ENCODE measurements around the gene KCNH1.

The KCNH1 gene

DNA sequence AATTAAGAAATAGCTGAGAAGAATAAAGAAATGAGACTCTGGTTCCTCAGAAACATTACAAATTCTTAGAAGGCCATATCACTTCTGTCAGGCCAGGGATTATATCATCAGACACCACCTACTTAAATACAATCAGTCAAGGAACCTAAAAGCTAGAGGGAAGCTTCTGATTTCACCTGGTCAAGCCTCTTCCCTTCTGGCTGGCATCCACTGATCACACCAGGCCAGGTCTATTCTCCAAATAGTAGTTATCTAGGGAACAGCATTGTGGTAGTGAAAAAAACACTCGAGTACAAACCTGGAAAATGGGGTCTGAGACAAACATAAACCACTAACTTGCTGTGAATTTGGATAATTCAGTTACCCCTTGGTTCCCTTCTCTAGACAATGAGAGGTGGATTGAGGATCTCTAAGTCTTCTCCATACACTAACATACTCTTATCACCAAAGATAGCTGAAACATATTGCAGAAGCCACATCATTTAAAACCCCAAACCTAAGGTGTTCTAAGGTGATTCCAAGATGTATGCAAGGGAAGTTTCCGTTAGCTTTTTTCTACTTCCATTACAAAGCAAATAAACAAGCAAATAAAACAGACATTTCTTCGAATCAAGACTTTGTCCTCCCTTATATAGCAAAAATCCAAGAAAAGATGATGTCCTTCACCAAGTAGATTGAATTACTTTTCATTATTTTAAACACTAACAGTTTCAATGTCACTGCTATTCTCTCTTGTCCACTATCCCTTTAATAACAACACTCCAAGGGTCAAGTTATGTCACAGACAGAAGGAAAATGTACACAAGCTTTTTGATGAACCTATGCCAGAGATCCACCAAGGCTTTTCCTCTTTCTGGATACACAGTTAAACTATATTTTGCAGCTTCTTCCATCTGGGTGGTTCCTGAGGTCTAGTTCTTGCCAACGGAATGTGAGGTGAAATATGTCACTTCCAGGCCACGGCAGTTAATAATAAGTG lies 212.9 kb downstream of the KCNH1 start:
- no peak for DNase-seq (ENCODE audit: low spot score)

DNA sequence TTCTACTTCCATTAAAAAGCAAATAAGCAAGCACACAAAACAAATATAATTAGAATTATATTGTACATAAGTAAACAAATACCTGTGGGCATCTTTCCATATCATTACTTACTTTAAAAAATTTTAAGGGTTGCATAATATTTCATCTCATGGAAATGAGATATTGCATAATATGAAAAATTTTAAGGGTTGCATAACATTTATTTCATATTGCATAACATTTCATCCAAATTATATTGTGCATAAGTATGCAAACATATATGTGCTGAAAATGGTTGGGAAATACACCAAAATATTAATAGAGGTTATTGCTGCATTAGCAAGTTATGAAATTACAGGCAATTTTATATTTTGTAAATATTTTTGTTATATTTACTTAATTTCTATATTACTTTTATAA lies 213.7 kb downstream of the KCNH1 start:
- no peak for DNase-seq (ENCODE audit: low spot score)

DNA sequence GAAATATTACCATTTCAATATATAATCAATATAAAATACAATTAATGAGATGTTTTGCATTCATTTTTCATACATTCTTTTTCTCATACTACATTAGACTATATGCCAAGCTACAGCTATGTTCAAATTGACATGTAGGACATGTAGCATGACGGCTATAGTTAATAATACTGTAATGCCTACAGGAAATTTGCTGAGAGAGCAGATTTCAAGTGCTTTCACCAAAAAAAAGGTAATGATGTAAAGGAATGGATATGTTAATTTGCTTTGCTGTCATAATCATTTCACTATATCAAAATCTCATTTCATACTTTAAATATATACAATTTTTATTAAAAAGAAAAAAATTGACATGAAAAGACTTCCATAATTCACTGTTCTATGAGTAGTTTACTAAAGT lies 215.1 kb downstream of the KCNH1 start:
- no peak for DNase-seq (ENCODE audit: low spot score)

DNA sequence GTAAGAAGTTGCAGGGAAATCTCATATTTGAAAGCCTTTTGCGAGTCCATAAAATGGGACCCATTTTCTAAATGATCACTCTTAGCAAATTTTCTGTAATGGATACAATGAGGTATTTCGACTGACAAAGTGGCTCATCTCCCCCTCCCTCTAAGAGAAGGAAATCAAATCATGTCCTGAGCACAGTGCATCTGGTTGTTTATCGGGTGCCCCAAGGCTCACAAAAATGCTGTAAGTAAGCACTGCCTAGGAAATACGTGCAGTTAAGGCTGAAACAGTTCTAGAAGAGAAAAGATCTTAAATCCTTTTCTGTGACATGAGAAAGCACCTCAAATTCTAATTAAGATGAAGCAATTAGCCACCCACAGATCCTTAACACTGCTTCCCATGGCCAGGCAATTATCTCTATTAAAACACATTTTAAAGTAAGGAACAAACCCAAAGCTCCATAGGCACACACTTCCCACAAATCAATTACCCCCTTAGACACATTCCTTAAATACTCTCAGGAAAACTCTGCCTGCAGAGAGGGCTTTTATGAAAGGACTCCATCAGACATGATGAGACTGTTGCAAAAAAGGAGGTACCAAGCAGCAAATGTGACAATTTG lies 216.3 kb downstream of the KCNH1 start:
- DNase-seq (ENCODE audit: low spot score), result no peak

DNA sequence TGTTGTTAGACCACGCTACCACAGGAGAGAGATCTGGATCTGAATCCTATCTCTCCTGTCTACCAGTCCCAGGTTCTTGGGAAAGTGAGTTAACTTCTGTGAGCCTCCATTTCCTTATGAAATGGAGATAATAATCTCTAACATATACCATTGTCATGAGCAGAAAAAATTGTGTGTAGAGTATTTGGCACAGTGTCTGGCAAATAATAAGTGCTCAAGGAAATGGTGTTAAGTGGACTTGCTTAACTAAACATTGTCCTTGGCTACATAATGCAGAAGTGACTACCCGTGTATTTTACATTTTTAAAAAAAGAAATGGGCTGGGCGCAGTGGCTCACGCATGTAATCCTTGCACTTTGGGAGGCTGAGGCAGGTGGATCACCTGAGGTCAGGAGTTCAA lies 217.4 kb downstream of the KCNH1 start:
- no peak for DNase-seq (ENCODE audit: low spot score)

DNA sequence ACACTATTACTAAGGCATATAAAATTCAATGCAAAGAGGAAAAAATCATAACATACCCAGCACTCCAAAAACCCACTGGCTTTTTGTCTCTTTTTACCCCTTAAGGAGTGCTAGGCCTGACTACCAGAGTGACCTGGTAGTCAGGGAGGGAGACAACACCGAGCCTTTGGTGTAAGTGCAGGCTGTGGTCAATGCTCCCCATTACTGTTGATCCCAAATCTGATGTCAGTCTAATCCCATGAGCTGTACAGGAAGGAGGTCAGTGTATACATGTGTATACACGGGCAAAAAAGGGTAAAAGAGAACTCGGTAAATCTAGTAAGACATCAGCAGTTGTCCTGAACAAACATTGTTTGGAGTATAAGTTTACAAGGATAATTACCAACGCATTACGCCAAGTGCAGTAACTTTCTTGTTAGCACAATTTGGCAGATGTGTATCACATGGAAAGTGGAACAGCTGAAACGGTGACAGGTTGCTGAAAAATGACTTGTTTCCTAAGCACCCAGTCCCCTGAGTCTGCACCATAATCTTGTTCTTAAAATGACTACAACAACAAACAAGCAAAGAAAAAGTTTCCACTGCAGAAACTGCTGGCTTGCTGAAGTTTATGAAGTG lies 217.9 kb downstream of the KCNH1 start:
- DNase-seq (ENCODE audit: low spot score), result no peak

DNA sequence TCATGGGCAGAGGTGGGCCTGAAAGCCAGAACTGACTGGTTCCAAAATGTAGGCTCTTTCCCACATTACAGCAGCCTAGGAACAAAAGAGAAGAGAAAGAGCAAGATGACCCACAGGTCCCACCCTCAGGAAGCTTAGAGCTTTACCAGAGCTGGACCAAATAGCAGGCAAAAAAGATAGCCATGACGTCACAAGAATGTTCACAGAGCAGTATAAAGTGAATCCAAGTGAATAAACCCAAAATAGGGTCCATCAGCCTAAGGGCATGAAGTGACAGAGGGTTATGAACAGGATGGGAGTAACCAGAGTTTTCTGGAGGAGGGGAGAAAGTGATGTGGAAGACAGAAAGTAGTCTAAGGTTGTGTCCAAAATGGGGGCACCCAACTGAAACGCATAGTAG lies 221.2 kb downstream of the KCNH1 start:
- no peak for DNase-seq (ENCODE audit: low spot score)

DNA sequence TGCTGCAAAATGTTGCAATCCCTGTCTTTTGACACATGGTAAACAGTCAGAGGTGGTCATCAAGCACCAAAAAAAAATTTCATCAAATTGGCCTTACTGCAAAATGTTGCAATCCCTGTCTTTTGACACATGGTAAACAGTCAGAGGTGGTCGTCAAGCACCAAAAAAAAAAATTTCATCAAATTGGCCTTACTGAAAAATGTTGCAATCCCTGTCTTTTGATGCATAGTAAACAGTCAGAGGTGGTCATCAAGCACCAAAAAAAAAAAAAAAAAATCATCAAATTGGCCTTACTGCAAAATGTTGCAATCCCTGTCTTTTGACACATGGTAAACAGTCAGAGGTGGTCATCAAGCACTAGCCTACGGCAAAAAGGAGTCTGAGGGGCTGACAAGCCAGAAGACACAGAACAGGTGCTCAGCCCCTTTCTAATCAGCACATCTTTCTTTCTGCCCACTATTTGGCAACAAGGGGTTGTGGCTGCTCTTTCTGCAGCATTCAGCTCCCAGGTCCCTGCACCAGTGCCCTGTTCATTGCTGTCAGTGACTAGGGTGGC lies 223.8 kb downstream of the KCNH1 start:
- DNase-seq (ENCODE audit: low spot score), result no peak

DNA sequence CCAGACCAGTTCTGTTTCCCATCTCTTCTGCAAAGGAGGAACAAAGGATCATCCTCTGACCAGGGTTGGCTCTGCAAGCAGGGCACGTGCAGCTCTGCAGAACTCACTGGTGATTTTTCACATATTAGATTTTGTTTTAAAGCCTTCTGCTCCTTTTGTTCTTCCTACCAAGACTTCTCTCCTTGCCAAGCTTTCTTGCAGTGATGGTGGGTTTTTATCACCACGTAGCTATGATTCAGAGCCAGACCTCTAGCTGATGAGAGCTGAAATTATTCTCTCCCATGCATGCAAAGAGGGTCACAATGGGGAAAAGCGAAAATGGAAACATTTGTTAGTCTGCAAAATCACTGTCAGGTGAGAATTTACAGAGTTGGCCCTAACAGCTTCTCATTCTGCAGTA lies 225.2 kb downstream of the KCNH1 start:
- no peak for DNase-seq (ENCODE audit: low spot score)

DNA sequence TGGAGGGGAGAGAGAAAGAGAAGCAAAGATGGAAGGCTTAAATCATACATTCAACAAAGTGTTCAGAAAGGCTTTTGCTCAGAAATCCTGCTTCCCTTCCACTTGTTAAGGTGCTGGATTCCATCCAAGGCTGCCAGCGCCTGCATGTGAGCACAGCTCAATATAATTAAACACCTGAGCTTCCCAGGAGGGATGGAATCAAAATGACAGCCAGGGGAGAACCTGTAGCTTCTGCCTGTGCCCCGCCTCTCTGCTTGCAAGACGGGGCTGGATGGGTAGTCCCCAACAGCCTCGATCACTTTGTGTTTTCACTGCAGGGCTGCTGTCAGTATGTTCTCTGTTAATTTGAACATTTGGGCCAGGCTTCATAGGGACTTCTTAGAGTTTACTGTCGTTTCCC lies 225.7 kb downstream of the KCNH1 start:
- no peak for DNase-seq (ENCODE audit: low spot score)

DNA sequence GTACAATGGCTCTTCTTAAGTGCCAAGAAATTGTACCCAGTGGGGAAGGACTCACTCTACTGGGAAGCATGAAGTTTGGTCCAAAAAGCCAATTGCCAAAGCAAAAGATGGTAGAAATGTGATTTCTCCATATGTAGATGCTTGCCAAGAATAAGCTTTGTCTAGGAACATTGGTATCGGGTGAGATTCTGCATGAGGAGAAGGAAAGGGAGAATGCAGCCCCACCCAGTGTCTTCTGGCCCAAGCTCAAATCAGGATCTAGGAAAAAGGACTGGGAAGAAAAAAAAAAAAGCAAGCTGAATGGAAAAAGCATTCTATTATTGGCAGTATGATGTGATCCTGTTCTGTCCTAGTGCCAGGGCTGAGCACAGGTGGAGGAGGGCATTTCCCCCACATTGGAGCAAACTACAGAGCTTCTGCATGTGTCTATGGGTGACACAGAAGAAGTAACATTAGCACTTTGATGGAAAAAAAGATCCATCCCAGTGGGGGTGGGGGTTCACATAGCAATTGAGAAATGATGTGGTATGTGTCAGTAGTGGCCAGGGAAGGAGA lies 226.6 kb downstream of the KCNH1 start:
- no peak for DNase-seq (ENCODE audit: low spot score)

DNA sequence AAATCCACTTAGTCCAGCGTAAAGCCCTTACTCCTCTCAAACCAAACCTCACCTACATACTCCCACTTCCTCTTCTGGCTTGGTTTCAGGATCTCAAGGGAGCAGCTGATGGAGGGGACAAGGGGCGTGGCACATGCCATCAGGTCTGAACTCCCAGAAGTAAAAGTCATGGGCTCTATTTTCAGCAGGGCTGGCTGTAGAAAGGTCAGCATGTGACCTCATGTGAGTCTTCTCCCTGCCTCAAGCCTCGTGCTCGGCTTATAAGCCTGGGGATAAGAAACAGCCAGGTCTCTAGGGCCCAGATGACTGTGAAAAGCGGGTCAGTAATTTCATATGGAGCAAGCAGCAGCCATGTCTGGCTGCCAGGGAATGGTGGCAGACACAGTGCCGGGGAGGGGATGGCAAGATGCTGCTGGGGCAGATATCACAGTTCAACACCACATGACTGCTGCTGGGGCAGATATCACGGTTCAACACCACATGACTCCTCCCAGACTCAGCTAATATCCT lies 227.9 kb downstream of the KCNH1 start:
- no peak for DNase-seq (ENCODE audit: low spot score)

DNA sequence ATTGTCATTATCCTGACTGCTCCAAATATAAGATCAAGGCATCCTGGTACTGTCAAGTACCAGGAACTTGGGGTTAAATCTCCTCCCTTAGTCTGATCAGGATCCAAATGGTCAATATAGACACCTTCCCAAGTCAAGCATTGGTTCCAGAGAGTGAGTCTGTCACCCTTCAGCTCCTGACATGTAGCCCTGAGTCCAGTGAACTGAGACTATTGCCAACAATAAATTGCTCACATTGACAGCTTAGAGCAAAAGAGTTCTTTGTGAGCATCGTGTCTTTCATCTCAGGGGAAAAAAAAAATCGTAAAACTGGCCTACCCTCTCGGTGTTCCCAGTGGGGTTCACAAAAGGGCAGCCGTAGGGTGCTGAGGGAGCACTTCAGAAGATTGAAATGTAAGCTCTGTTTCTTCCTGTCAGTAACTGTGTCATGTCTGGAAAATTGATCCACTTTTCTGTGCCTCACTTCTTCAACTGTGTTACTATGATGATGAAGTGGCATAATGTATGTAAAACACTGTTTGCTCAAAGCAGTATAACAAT lies 228.5 kb downstream of the KCNH1 start:
- DNase-seq (ENCODE audit: low spot score), result no peak

DNA sequence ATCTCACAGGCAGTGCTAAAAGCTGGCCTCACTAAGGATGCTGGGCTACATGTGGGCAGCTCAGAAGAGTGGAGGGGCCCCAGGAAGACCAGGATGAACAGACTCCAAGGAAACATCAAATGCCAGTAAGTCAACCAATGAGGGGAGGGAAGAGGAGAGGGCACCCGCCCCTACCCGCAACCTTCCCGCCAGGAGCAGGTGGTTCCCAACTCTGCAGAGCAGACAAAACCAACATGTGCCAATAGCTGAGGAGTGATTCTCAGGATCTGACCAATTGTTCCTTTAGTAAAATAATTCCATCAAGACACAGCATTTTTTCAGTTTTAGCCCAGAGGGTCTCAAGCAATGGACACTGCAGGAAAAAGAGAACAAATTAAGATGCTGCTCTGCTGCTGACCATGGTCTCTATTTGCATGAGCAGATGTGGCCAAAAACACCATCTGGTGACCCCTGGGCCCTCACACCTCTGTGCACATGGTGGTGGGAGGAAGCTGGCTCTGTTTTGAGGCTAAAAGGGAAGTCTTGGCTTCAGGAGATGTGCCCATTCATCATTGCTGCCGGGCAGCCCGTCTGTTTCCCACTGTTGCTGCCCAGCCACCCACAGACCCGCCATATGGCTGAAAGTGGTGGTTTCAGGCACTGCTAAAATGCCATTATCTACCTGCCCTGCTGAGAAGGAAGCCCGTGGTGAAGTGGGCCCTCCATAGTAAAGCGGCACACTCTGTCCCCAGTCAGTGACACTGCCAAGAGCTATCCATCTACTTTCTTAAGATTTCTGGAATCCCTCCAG lies 231.8 kb downstream of the KCNH1 start:
- DNase-seq (ENCODE audit: low spot score), result no peak

DNA sequence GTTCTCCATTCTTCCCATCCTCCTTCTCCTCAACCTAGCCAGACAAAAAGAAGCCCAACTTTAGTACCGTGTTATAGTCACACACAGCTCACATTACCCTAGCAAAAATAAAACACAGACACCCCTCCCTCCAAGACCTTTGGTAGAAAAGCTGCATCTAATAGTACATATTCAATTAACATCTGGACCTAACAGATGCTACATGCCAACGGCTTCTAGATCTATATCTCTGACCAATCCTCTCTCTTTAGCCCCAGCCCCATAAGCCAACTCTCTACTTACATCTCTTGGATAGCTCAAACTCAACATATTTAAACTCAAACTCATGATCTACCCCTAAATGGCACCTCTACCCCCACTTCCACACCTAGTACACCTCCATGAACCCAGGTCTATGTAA lies 233.1 kb downstream of the KCNH1 start:
- no peak for DNase-seq (ENCODE audit: low spot score)

DNA sequence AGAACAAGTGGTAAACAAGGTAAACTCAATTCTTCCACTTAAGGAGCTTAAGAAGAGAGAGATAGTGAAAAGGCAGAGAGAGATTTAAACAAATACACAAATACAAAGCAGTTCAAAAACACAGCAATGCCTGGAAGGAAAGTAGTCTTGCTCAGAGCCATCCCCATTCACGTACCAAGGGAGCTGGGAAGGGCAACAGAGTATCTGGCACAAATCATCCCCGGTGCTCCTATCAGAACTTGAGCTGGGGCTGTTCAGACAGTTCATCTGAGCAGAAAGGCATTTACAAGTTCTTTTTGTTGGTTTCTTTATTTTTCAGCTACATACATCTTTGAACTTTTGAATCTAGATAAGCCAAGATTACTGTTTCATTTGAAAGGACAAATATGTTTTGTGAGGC lies 233.9 kb downstream of the KCNH1 start:
- no peak for DNase-seq (ENCODE audit: low spot score)

DNA sequence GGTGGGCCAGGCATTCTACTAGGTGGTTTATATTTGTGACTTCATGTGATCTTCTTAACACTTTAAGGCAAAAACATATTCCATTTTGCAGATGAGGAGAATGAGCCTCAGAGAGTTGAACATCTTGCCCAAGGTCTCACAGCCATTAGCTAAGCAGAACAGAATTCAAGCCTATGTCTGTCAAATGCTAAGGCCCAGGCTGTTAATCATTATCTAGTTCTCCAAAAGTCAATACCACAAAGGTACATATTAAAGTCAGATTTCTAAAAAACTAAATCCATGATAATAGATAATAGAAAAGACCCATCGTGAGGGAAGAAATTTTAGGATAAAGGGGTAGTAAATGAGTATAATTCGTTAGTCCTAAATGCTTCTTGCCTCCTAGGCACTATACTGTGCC lies 234.3 kb downstream of the KCNH1 start:
- no peak for DNase-seq (ENCODE audit: low spot score)

DNA sequence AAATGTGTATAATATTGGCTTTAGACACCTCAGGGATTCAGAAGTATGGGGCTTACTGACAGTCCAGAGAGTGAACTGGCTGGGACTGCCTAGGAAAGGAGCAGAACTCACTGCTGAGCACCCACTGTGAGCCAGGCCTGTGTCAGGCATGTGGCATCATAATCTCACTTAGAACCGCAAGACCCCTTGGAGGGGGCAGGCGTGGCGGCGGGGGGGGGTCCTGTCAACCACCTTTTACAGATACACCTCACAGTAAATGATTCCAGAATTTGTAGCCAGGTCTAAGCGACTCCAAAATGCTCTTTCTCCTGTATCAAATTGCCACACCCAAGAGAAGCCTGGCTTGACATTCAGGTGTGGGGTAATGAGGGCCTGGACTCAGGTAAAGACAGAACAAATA lies 235.5 kb downstream of the KCNH1 start:
- DNase-seq (ENCODE audit: low spot score), result no peak

DNA sequence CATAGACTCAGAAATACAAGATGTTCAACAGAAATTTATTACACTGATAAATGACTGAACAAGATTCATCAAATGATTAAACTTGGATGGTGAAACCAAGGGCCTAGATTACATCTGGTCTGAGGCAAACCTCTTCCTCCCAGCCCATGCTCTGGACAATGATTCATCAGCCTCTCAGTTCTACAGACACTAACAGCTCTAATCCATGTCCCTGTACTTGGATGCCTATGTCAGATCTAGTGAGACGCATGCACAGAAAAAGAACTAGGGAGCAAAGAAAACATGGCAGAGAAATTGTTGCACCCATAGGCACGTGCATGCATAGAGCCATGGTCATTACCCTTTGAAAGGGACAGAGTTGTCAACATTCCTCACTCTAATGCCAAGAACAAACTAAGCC lies 250.1 kb downstream of the KCNH1 start:
- DNase-seq (ENCODE audit: low spot score), result no peak

DNA sequence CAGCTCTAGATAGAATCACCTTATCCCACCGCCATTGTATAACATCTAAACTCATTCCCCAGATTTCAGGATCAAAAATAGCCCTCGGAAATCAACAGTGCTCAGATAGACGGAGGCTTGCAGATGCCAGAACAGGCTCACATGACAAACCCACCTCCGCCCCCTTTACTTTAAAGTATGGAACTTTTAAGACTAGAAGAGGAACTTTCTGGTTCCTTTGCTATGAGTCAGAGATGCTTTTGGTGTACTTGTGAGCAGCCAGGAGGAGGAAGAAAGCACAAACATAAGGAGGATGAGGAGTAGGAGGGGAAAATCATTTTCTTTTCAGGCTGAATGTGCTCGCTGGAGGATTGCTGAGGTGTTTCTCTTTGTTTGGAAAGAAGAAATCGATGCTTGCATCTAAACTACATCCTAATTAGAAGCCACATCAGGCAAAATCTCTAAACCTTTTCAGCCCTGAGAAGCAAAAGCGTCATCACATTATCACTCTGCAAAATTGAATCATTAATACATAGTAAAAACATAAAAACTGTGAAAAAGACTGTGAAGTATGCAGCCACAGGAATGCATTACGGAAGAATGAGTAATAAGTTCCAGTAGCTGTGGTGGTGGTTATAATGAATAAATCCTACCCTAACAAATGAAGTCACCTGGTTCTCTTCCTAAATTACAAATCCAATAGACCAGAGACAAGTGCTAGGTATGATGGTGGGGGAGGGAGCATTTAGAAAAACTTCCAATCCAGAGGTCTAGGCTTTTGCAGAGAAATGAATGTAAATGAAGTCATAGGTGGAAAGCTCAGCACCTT lies 251.3 kb downstream of the KCNH1 start:
- DNase-seq (ENCODE audit: low spot score), result no peak
